NCI-H146 (cell line): ENCODE results near the gene NANP.
"Not testable (repeated sequence)": the region's sequence is repeated elsewhere in the genome, so short reads cannot be mapped to it uniquely, and the experiment has no call there.

Source experiments
- DNase-seq: peaks from one replicate; lab custom pipeline; 2025; lab: John Stamatoyannopoulos, UW

The NANP gene

DNA sequence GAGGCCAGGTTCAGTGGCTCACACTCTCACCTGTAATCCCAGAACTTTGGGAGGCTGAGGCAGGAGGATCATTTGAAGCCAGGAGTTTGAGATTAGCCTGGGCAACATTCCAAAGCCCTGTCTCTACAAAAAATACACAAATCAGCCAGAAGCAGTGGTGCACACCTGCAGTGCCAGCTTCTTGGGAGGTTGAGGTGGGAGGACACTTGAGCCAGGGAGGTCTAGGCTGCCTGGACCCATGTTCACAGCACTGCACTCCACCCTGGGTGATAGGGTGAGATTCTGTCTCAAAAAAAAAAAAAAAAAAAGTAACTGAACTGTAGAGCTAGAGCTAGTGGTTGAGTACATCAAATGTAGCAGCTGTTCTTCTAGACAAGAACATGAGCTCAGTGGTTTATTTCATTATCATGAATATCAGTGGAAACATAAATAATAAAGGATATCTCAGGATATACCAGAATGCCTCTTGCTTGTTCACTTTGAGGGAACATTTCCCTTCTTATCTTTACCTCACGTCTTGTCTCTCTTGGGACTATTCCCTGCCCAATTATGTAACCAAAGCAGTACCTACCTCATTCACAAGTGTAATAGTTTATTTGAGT, 17.6 kb downstream of the NANP start:
- DNase-seq: no peak

DNA sequence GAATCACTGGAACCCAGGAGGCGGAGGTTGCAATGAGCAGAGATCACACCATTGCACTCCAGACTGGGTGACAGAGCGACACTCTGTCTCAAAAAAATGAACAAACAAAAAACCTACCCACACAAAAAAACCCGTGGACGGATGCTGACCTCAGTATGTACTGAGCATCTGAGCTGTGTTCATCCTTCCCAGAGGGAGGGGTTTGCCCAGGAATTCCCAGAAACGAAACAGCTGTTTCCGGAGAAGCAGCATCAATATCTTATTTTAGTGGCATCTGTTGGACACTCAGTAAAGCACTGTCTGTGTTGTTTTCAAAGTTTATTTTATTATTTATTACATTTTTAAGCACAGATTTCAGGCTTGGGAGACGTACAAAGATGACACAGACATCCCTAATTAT, 18.7 kb downstream of the NANP start:
- no peak for DNase-seq

DNA sequence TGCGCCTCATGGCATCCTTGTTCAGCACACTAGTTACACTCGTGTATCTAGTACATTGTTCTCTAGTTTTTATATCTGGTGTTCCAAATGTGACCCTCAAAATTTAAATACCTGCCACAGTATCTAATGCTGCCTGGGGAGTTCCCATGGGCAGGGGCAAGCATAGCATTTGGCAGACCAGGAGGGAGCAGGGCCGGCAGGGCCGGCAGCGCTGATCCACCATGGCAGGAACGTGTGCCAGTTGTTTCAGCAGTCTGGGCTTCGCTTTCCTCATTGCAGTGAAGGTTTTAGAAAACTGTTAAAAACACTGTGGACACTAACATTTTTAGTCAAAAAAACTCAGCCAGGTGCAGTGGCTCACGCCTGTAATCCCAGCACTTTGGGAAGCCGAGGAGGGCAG, 19.2 kb downstream of the NANP start:
- no peak for DNase-seq

DNA sequence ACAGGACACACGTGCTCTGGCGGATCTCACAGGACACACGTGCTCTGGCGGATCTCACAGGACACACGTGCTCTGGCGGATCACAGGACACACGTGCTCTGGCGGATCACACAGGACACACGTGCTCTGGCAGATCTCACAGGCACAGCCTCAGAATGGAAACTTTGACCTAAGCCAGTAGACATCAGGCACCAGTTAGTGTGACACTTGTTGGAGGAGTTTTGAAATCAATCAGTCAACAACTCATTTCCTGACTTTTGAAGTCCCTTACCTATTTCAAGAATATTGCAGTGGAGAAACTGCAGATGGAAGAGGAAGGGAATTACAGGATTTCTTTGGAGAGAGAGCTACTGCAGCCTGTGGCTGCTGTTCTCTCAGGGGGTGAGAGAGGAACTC, 20.9 kb downstream of the NANP start:
- not testable (repeated sequence) for DNase-seq

DNA sequence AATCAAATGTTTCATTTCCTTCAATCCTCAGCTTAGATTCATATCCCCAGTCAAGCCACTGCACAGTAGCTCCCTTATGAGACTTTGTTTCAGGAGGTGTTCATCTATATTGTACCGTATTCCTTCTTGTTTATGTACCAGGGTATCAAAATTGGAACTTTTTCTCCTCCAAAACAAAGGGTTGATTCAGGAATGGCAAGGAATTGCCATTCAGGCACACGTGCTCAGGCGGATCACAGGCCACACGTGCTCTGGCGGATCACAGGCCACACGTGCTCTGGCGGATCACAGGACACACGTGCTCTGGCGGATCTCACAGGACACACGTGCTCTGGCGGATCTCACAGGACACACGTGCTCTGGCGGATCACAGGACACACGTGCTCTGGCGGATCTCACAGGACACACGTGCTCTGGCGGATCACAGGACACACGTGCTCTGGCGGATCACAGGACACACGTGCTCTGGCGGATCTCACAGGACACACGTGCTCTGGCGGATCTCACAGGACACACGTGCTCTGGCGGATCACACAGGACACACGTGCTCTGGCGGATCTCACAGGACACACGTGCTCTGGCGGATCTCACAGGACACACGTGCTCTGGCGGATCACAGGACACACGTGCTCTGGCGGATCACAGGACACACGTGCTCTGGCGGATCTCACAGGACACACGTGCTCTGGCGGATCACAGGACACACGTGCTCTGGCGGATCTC, 21.5 kb downstream of the NANP start:
- DNase-seq: not testable (repeated sequence)

DNA sequence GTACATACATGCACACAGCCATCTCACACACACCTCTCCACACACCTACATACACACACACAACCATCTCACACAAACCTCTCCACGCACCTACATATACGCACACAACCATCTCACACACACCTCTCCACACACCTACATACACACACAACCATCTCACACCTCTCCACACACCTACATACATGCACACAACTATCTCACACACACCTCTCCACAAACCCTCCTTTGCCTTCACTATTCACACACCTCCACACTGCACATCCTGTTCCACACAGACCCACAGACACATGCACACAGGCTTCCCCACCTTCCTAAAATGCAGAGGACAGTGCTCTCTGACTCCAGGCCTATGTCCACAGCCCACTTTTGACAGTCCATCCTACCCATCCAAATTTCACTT, 22.2 kb downstream of the NANP start:
- no peak for DNase-seq

DNA sequence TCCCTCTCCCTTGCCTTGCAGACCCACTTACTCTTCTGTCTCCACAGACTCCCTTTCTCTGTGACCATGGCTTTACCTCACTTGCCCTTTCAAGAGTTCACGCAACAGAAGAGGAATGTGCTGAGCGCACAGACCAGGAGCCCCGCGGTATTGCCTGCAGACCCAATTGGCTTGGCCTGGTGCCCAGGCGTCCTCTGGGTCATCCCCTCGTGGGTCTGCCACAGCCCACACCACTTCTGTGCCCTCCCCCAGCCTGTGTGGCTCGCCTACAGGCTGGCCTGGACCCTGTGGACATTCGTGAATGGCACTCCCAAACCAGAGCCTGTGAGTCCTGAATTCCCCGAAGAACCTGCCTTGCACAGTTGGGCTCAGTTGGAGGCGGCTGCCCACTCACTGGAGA, 23.2 kb downstream of the NANP start:
- no peak for DNase-seq

DNA sequence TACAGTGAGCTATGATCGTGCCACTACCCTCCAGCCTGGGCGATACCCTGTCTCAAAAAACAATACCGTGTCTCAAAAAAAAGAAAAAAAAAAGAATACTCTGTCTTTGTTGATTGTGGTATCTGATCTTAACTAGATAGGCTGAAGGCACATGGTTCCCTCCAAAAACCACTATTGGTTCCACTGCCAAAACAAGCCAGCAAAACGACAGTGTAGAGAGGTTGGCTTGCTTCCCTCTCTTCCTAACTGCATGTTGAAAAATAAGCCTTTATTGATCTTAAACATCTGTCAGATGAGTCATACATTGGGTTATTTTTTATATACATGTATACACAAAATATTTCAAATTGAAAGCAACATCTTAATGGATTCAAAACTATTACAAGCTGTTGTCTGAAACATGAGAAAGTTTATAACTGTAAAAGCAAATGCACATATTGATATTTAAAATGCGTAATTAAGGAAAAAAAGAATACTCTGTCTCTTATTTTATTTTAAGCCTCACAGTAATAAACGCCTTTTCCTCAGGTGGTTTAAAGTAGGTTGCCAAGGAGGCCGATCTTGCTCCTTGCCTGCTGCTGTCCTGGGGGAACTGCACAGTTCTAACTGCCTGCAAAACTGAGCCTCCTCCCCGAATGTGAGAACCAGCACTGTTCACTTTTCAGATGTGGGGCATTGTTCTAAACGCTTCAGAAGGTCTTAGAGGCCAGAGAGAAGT, 31.5 kb downstream of the NANP start:
- DNase-seq: no peak

DNA sequence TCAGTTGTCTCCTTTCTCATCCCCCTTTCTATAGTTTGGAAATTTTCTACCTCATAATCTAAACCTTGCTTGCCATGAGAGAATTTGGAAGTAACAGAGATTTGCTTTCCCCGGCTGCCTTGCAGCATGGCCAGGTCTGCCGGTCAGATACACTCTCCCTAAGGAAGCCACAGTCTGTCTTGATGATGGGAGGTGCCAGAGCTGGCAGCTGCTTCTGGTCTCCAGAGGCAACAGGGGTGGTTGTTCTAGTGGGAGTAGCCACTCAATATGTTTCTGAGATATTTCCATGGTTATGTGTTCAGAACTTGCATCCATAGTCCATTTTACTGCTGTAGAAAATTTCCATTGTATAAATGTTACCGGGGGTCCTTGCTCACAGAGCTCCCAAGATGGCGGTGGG, 33.0 kb downstream of the NANP start:
- DNase-seq: not testable (repeated sequence)

DNA sequence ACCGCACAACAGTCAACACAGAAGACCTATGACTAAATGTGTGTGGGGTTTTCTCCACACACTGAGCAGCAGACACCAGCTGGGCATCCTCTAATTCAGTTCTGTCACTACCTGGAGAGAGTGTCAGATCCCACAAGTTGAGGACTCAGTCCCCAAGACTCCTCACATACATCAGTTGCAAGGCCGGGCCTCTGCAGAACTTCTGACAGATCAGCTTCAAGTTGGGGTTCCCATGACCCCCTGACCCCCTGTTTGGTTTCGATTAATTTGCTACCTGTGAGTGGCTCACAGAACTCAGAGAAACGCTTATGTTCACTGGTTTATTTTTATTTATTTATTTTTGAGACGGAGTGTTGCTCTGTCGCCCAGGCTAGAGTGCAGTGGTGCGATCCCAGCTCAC, 35.3 kb downstream of the NANP start:
- no peak for DNase-seq

DNA sequence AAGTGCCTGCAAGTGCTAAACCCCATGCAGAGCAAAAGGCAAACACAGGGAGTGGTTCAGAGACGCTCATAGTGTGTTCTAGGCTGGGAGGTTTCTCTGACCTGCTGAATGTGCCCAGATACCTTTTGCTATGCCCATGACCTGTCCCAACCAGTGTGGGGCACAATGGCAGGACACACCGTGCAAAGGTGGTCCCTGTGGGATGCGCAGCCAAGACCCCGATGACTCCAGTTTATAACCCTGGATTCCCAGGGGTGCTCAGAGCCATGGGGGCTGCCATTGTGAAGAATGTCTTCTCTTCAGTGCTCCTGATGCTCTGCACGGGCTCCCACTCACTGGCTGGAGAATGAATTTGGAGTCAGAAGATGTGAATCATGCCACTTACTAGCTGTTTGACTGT, 36.3 kb downstream of the NANP start:
- no peak for DNase-seq

DNA sequence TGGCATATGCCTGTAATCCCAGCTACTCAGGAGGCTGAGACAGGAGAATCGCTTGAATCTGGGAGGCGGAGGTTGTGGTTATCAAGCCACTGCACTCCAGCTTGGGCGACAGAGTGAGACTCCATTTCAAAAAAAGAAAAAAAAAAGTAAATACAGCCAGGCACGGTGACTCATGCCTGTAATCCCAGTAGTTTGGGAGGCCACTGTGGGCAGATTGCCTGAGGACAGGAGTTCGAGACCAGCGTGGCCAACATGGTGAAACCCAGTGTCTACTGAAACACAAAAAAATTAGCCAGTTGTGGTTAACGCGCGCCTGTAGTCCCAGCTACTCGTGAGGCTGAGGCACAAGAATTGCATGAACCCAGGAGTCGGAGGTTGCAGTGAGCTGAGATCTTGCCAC, 36.9 kb downstream of the NANP start:
- no peak for DNase-seq

DNA sequence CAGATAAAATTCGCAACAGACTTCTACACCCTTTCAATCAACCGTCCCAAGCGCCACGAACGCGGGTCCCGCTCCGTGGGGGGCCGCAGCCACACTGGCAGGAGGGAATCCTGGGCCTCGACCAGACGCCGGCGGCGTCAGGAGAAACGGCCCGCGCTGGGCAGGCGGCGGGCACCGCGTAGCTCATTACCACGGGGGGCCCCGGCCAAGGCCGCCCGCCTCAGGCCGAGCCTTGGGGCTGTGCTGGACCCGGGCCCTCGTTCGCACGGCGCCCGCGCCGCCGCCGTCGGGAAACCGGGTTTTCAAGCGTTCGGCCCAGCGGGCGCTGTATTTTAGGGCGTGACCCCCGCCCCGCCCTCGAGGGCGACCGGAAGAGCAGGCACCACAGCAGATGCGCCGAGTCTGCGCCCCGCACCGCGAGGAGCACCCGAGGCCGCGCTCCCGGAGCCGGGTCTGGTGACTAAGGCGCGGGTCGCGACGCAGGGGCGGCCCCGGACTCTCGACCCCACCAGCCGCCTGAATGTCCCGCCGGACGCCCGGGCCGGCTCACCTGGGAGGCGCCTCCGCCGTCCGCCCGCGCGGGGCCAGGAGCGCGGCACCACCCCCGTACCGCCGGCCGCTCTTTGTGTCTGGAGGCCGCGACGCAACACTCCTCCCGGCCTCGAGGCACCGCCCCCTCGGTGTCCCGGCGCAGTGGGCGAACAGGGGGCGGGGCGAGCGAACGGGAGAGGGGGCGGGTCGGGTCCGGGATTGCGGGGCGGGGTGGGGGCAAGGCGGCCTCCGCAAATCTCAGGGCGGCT, 38.7 kb downstream of the NANP start, which contains the start of gene NINL:
NINL (minus strand) TSS at position 627 of the 800 bp plus-strand sequence. CDS start 58,944 bp downstream, outside the sequence.
- peak; percentile 88 for DNase-seq

DNA sequence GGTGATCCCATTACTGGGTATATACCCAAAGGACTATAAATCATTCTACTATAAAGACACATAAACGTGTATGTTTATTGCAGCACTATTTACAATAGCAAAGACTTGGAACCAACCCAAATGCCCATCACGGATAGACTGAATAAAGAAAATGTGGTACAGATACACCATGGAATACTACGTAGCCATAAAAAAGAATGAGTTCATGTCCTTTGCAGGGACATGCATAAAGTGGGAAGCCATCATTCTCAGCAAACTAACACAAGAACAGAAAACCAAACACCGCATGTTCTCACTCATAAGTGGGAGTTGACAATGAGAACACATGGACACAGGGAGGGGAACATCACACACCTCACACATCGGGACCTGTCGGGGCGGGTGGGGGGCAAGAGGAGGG, 40.2 kb downstream of the NANP start:
- not testable (repeated sequence) for DNase-seq

DNA sequence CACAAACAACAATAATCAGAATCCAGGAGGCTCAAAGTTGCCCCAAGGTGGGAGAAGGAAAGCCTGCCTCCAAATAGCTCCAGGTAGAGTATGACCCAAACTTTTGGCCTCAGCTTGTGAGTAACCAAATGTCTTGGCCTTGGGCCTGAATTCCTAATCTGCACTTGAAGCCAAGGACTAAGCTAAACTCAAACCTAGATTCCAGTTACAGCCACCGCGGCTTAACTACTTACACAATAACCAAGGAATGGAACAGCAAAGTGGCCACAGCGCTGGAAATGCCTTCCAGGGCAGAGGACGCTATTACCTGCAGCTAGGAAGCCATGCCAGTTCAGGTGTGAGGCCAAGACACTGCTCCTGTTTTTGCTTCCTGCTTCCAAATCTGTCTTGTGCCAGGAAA, 43.1 kb downstream of the NANP start:
- no peak for DNase-seq

DNA sequence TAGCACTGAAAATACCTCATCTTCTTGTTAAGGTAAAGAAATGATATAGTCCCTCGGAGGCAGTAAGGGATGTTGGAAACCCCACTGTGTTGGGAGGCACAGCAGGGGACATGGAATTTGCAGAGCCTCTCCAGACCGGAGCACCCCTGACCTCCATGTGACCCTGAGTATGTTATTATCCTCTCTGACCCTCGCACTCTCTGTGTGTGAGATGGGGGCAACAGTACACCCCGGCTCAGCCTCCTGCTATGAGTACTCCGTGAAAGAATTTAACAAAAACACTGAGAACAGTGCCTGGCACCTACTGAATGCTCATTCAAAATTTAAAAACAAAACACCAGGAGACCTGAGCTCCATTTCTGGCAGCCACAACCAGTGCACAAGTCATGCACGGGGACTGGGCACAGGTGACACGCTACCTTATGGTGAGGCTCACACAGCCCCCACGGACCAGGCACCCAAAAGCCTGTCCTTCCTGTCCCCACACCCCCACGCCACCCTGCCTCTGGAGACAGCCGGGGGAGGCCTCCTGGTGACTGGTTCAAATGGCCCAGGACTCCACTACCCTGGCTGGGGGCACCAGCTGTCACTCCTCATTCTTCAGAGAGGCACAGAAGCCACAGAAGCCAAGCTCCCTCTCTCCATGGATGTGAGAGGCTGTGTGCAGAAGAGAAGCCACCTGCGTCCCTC, 44.6 kb downstream of the NANP start:
- DNase-seq: no peak

DNA sequence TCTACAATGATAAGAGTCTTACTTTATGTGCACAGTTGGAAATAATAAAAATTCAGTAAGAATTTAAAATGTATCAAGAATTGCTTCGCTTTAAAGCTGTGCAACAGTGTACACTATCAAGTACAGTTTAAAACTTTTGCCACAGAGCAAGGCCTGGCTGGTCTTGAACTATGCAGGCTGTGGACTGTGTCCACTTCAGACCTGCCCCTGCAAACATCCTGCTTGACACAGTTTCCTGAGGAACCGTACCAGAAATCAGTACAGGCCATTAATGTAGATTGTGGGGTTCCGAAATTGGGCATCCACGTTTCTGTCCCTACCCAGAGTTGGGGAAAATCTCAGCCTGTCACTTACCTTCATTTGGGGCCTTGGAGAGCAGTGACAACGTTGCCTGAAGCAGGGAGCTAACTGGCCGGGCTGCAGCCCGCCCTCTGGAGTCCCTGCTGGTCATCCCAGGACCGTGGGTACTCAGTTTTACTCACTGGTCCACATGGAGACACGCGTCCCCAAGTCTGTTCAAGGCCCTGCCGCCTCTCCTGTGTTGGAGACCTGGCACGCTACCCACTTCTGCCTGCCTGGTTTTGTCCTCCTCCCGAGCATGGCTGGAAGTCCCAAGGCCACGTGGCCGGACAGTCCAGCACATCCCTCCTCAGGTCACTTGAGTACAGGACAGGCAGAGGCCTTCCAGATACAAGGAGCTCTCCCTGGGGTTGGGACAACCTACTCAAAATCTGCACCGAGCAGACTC, 46.9 kb downstream of the NANP start:
- DNase-seq: no peak

DNA sequence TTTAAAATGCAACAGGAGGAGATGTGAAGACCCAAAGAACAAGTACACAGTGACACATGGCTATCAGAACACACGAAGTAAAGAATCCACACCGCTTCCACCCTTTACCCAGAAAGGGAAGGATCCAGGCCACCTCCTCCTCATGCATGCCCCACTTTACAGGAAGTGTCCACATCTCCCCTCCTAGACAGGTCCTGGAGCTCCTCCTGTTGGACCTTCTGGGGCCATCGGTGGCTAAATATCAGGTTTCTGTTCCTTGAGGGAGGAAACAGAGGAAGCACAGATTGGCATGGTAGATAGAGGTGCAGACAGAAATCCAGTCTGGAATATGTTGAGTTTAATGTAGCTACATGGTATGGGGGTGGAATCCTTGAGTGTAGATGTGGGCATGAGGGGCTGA, 49.4 kb downstream of the NANP start:
- DNase-seq: no peak

DNA sequence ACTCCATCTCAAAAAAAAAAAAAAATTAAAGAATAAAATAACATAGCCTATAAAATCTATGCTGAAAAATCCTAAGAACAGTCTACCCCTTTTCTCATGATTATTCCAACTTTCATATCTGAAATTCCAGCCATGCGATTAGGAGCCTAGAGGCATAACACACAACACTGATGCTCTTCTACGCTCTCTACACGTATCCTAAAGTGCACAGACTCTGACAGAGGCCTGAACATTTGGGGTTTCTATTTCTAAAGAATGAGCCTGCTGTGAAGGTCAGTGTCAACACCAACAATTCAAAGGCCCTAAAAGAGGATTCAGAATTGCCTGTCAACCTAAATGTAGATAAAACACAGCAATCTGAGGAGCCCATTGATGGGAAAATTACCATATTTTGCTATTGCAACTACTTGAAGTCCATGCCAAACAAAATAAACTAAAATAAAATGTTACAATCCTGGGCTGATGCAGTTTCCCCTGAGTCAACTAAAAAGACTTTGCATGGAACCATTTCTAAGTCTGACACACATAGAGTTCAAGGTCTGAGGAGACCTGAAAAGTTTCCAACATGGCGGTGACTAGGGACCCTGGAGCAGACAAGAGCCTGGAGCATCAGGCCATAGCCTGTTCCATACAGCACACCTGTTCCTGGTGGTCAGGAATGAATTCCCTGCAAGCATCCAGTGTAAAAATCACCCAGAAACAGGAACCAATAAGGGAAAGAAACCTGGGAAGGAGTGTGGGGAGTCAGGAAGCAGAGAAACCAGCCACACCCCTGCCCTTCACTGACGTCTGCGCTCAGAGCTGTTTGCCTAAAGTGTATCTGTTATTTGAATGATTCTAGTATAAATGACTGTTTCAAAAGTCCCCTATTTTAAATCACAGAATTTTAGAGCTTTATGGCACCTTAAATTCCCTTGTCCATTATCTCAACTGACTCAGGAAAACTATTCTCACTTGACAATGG, 50.2 kb downstream of the NANP start:
- DNase-seq: no peak

DNA sequence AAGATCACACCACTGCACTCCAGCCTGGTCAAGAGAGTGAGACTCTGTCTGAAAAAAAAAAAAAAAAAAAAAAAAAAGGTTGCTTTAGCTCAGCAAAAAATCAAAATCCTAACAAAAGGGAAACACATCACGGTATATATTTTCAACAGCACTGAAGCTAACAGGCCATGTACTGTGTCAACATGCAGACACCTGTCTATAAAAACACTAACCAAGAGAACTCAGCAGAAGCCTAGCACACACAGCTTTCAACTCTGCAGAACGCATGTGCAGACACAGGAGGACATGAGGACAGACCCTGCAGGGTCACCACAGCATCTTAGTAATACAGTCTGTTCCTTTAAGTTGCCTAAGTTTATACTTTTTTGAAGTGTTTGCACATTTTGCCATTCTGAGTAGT, 52.0 kb downstream of the NANP start:
- DNase-seq: peak; percentile 55
